Vagina (tissue), 2 donors: ENCODE measurements around the gene E4F1. TPM values are rescaled to one million over a fixed set of nuclear protein-coding genes. Genes with fewer than 3 reads are reported as not detected.

Source experiments
- DNase-seq, 2 donors: peaks; one replicate each; pipeline ENCODE4 v3.0.0-alpha.2; 2017; ENCODE audit errors: extremely low spot score in 2 of 2
- H3K27ac ChIP-seq: fragments of 200-600 bp; sonication (generic); one replicate; pipeline ENCODE4 v1.5.1; 2019
- H3K27me3 ChIP-seq: fragments of 200-600 bp; sonication (generic); one replicate; pipeline ENCODE4 v1.5.1; 2019
- H3K36me3 ChIP-seq, 2 donors: fragments of 200-600 bp; sonication (generic); one replicate each; pipeline ENCODE4 v1.5.1; 2017 to 2019
- H3K4me1 ChIP-seq: fragments of 200-600 bp; sonication (generic); one replicate; pipeline ENCODE4 v1.5.1; 2019
- H3K4me3 ChIP-seq, 2 donors: fragments of 200-600 bp; sonication (generic); 1 replicate in 1 of 2; 2 replicates in 1 of 2; pipeline ENCODE4 v1.5.1; 2016 to 2019
- H3K9me3 ChIP-seq: fragments of 200-600 bp; sonication (generic); one replicate; pipeline ENCODE4 v1.5.1; 2019
- POLR2A ChIP-seq, 2 donors: fragments of 450-650 bp; IDR thresholded peaks; one replicate each; pipeline ENCODE4 v1.6.1; 2017; ENCODE audit warnings: antibody characterized with exemption in 2 of 2, mild to moderate bottlenecking in 2 of 2, moderate library complexity in 2 of 2
- POLR2AphosphoS5 ChIP-seq, 2 donors: sonication (generic); formaldehyde crosslinking; IDR thresholded peaks; one replicate each; pipeline ENCODE4 v1.9.0; 2017; ENCODE audit warnings: antibody characterized with exemption in 2 of 2, mild to moderate bottlenecking in 2 of 2, low read depth in 1 of 2; ENCODE audit not compliant: insufficient read depth in 1 of 2
- intact Hi-C: fragments of 100-400 bp; cut with DNase I; formaldehyde crosslinking; loops from one replicate; pipeline ENCODE4 v1.15.1; 2023
- total RNA-seq: library from RNA; depleted of rRNA; stranded (reverse); fragments of >200 nt; gene quantifications from one replicate; pipeline ENCODE4 v1.2.3, GENCODE V29; 2016
- TF ChIP-seq, protein P1 (sequence below), 3 experiments: fragments of 450-650 bp in 2 of 3; fragments of 200-600 bp in 1 of 3; sonication (generic) in 1 of 3; IDR thresholded peaks; one replicate each; pipeline ENCODE4 v1.5.1; 2017 to 2019; ENCODE audit warnings: antibody characterized with exemption in 3 of 3, mild to moderate bottlenecking in 2 of 3, moderate library complexity in 2 of 3

E4F1 gene
- total RNA-seq, 1 donor from 2014 or later, result 70.0 TPM

DNA sequence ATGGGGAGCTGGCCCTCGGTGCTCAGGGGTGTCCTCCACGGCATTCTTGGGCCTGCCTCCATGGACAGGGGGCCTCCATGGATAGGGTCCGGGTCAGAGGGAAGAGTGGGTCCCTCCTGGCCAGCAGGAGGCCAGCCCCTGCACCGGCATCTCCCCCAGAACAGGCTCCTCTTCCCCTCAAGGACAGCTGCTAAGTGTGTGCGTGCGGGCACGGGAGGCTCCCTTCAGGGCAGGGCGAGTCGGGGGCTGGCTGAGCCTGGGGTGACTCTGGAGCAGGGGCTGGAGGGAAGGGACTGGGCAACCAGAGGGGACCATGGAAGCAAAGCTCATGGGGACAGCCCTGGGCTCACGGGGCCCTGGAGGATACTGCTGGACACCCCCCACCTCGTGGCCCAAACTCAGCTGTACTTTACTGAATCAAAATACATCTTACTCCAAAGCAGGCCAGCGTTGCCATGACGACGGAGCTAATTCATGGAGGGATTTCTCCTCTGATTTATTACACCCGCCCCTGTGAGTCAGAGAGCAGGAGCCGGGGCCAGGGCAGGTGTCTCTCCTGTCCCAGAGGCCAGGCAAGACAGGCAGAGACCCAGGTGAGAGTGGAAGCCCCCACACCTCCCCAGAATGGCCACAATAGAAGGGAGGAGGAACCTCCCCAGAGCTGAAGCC, 29.1 kb upstream of the E4F1 start:
- no peak for DNase-seq
- peaks cover 11% of the 10 kb centered on the region for H3K27me3 ChIP-seq
- no peaks in the 10 kb centered on the region for H3K9me3 ChIP-seq
- H3K27ac ChIP-seq, result no peak overlapping the region
- no peaks in the 10 kb centered on the region for H3K36me3 ChIP-seq
- intact Hi-C loops, result no loop called here
- H3K4me3 ChIP-seq, result no peak overlapping the region
- H3K4me1 ChIP-seq, result peaks cover 18% of the 10 kb centered on the region
- TF ChIP-seq POLR2A (IDR thresholded peaks at IDR 0.05), result no peak
- no peak for TF ChIP-seq POLR2AphosphoS5 (IDR thresholded peaks at IDR 0.05; ENCODE audit: insufficient read depth in 1 of 2, low read depth in 1 of 2)
- TF ChIP-seq, protein P1, sequence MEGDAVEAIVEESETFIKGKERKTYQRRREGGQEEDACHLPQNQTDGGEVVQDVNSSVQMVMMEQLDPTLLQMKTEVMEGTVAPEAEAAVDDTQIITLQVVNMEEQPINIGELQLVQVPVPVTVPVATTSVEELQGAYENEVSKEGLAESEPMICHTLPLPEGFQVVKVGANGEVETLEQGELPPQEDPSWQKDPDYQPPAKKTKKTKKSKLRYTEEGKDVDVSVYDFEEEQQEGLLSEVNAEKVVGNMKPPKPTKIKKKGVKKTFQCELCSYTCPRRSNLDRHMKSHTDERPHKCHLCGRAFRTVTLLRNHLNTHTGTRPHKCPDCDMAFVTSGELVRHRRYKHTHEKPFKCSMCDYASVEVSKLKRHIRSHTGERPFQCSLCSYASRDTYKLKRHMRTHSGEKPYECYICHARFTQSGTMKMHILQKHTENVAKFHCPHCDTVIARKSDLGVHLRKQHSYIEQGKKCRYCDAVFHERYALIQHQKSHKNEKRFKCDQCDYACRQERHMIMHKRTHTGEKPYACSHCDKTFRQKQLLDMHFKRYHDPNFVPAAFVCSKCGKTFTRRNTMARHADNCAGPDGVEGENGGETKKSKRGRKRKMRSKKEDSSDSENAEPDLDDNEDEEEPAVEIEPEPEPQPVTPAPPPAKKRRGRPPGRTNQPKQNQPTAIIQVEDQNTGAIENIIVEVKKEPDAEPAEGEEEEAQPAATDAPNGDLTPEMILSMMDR (IDR thresholded peaks at IDR 0.05), result no peak

DNA sequence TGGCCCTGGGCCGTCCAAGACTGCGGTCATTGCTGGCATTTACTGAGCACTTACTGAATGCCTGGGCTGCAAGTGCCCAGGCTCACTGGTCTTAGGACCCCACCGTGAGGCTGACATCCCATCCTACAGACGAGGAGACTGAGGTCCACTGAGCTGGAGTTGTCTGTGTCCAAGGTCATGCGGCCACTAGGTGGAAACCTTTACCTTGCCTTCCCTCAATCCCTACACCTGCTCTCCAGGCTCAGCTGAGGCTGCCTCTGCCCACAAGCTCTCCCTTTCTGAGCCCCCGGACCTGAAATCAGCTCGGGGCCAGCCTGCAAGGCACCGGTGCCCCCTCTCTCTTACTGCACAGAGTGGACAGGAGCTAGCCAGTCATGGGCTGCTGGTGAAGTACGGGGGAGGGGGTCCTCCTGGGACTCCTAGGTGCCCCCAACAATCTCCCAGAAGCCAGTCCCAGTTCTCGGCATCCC, 28.5 kb upstream of the E4F1 start:
- DNase-seq, result no peak
- intact Hi-C loops, result no loop called here
- Histone ChIP-seq H3K4me1 (peaks cover 18% of the 10 kb centered on the region), H3K4me3 (no peak overlapping the region), H3K36me3 (no peaks in the 10 kb centered on the region), H3K9me3 (no peaks in the 10 kb centered on the region), H3K27me3 (peaks cover 11% of the 10 kb centered on the region), H3K27ac (no peak overlapping the region)
- TF ChIP-seq POLR2AphosphoS5 (IDR thresholded peaks at IDR 0.05; ENCODE audit: insufficient read depth in 1 of 2, low read depth in 1 of 2) (no peak), POLR2A (IDR thresholded peaks at IDR 0.05) (no peak)
- TF ChIP-seq, protein P1 (IDR thresholded peaks at IDR 0.05), result no peak

DNA sequence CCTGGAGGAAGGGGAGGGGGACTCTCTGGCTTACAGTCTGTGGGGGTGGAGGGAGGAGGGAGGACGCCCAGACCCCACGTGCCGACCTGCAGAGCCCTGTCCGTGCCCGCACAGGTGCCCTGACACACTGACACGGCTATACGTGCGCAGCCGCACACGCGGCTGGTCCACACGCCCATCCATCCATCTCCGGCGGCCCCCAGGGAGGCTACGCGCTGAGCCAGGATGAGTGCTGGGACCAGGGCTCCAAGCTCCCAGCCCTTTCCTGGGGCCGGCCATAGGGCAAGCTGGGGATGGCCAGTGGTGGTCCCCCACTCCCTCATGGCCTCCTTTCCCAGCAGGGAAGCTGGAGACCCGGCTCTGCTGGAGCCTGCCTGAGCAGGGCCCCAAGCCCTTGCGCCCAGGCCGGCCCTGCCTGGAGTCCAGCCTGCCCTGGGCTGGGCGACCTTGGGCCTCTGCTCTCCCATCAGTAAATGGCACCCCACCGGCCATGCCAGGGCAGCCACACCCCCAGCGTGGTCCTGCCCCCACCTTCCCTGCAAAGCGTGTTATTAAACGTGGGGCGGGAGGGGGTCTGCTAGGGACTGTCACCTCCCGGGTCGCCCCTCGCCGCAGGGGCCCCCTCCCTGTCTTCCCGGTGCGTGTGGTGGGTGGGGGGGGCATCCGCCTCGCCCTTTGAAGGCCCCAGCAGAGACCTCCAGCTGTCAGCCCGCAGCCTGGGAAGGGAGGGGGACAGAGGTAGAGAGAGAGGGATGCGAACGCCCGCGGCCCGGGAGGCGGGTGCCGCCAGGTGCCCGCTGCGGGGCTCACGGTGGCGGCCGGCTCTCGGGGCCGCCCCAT, 27.8 kb upstream of the E4F1 start:
- TF ChIP-seq, protein P1 (IDR thresholded peaks at IDR 0.05), result no peak
- TF ChIP-seq POLR2AphosphoS5 (IDR thresholded peaks at IDR 0.05; ENCODE audit: insufficient read depth in 1 of 2, low read depth in 1 of 2), result no peak
- no peak for TF ChIP-seq POLR2A (IDR thresholded peaks at IDR 0.05)
- H3K9me3 ChIP-seq, result no peaks in the 10 kb centered on the region

DNA sequence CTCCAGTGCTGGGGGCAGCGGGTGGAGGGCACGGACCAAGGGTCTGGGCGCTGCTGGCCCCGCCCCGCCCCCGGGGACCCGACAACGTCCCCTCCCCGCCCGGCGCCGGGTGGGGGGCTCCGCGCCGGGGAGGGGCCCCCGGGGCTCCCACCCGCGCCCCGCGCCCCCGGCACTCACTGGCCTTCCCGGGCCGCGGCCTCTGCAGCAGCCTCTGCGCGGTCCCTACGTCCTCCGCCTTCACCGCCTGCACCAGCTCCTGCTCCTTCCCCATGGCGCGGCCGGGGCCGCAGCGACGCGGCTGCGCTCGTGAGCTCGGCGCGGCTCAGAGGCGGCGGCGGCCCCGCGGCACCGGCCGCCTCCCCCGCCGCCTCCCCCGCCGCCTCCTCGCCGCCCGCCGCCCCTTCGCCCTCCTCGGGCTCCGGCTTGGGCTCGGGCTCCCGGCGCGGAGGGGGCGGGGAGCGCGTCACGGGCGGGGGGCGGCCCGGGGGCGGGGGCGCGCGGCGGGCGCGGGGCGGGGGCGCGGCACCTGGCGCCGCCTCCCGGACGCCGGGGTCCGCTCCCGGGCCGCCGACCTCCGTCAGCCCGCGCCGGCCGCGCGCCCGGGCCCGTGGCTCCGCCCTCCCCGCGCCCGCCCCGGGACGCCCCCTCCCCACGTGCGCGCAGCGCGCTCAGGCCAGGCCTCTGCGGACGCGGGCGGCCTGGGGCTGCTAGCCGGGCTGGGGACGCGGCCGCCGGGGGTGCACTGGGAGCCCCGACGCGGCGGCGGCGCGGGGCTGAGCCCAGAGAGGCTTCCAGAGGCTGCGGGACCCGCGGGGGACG, 27.0 kb upstream of the E4F1 start, which contains the start of gene CASKIN1:
Gene CASKIN1, minus strand, starts transcription at position 444 of the 819 bp plus-strand sequence. Its CDS starts 173 bp downstream, at position 271.
- TF ChIP-seq POLR2A (IDR thresholded peaks at IDR 0.05) (no peak), POLR2AphosphoS5 (IDR thresholded peaks at IDR 0.05; ENCODE audit: insufficient read depth in 1 of 2, low read depth in 1 of 2) (no peak)
- TF ChIP-seq, protein P1 (IDR thresholded peaks at IDR 0.05), result no peak
- H3K27me3 ChIP-seq, result peaks cover 11% of the 10 kb centered on the region

More for the DNA sequence above, 27.8 kb upstream of the E4F1 start:
- Histone ChIP-seq H3K4me1 (peaks cover 18% of the 10 kb centered on the region), H3K4me3 (peak overlapping the region; percentile 36 to 55), H3K27me3 (peaks cover 11% of the 10 kb centered on the region), H3K36me3 (no peaks in the 10 kb centered on the region), H3K27ac (no peak overlapping the region)
- intact Hi-C loops, result no loop called here
- no peak for DNase-seq

More for the DNA sequence above, 27.0 kb upstream of the E4F1 start, which contains the start of gene CASKIN1:
- Histone ChIP-seq H3K36me3 (no peaks in the 10 kb centered on the region), H3K4me1 (peaks cover 18% of the 10 kb centered on the region), H3K27ac (no peak within 1 kb of the TSS), H3K9me3 (no peaks in the 10 kb centered on the region), H3K4me3 (peak within 1 kb of the TSS; percentile 36 to 55)
- intact Hi-C loops, result no loop called here
- no peak for DNase-seq
